Measurements from ENCODE around the gene ZNF574.

ZNF574 gene

DNA sequence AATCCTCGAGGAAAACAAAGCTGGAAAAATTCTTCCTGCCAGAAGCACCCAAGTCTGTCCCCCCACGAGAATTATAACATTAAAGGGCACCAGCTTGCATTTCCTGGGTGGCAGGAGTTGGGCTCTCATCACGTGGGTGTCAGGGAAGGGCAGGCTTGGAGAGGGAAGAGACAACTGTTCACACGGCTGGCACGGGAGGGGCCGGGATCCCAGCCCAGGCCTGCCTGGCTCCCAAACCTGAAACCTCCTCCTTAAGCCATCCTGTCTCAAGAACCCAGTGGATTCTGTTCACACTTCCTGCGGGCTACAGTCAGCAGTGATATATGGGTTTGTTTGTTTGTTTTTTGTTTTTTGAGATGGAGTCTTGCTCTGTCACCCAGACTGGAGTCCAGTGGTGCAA, 18.1 kb upstream of the ZNF574 start:
- no peaks in the 10 kb centered on the region for H3K36me3 ChIP-seq (ENCODE audit: control insufficient read depth in 2 of 2, insufficient read depth in 2 of 2, low read length in 2 of 2)
- H3K9ac ChIP-seq (ENCODE audit: low read depth in 1 of 2, low read length in 2 of 2), result no peak overlapping the region
- H3K27ac ChIP-seq (ENCODE audit: low read depth in 2 of 2, low read length in 2 of 2), result no peak overlapping the region
- no peaks in the 10 kb centered on the region for H3K9me3 ChIP-seq (ENCODE audit: control insufficient read depth in 2 of 2, low read length in 2 of 2)
- no peak overlapping the region for H3K4me3 ChIP-seq (ENCODE audit: low read length in 2 of 2)
- H3K27me3 ChIP-seq (ENCODE audit: control insufficient read depth in 2 of 2, insufficient read depth in 2 of 2, low read length in 2 of 2), result no peaks in the 10 kb centered on the region
- no peaks in the 10 kb centered on the region for H3K4me1 ChIP-seq (ENCODE audit: control insufficient read depth in 2 of 2, insufficient read depth in 2 of 2, low read length in 2 of 2)

DNA sequence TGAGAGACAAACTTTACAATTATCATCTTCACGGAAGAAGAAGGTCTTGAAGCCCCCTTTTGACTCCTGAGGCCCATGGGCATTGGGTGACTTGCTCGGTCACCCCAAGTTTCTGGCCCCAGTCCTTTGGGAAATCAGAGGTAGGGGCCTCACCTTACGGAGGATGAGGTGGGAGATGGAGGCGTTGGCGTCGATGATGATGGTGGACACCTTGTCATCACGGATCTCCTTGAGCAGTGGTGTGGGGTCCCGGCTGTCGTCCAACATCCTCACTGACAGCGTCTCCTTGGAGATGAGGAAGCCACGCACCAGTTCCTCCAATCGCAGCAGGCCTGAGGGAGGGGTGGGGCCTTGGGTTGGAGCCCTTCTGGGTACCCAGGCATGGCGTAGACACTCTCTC, 16.8 kb upstream of the ZNF574 start:
- Histone ChIP-seq H3K4me3 (ENCODE audit: low read length in 2 of 2) (no peak overlapping the region), H3K4me1 (ENCODE audit: control insufficient read depth in 2 of 2, insufficient read depth in 2 of 2, low read length in 2 of 2) (no peaks in the 10 kb centered on the region), H3K9ac (ENCODE audit: low read depth in 1 of 2, low read length in 2 of 2) (no peak overlapping the region), H3K27ac (ENCODE audit: low read depth in 2 of 2, low read length in 2 of 2) (no peak overlapping the region), H3K27me3 (ENCODE audit: control insufficient read depth in 2 of 2, insufficient read depth in 2 of 2, low read length in 2 of 2) (no peaks in the 10 kb centered on the region), H3K36me3 (ENCODE audit: control insufficient read depth in 2 of 2, insufficient read depth in 2 of 2, low read length in 2 of 2) (no peaks in the 10 kb centered on the region), H3K9me3 (ENCODE audit: control insufficient read depth in 2 of 2, low read length in 2 of 2) (no peaks in the 10 kb centered on the region)

DNA sequence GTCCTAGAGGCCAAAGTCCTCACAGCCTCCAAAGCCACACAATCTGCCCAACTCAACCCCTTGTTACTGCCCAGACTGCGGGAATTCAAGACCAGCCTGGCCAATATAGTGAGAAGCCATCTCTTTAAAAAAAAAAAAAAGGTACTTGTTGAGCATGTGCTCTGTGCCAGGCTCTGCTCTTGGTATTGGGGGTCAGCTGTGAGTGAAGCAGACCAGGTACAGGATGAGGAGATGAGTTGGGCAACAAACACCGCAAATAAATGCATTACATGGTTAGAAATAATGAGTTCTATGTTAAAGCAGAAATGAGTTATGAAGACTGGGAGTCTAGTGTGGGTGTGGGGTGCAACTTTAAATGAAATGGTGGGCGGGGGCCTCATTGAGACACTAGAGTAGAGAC, 15.8 kb upstream of the ZNF574 start:
- H3K9me3 ChIP-seq (ENCODE audit: control insufficient read depth in 2 of 2, low read length in 2 of 2), result no peaks in the 10 kb centered on the region
- no peak overlapping the region for H3K9ac ChIP-seq (ENCODE audit: low read depth in 1 of 2, low read length in 2 of 2)
- no peak overlapping the region for H3K27ac ChIP-seq (ENCODE audit: low read depth in 2 of 2, low read length in 2 of 2)
- H3K36me3 ChIP-seq (ENCODE audit: control insufficient read depth in 2 of 2, insufficient read depth in 2 of 2, low read length in 2 of 2), result no peaks in the 10 kb centered on the region
- no peak overlapping the region for H3K4me3 ChIP-seq (ENCODE audit: low read length in 2 of 2)
- no peaks in the 10 kb centered on the region for H3K27me3 ChIP-seq (ENCODE audit: control insufficient read depth in 2 of 2, insufficient read depth in 2 of 2, low read length in 2 of 2)
- H3K4me1 ChIP-seq (ENCODE audit: control insufficient read depth in 2 of 2, insufficient read depth in 2 of 2, low read length in 2 of 2), result no peaks in the 10 kb centered on the region

DNA sequence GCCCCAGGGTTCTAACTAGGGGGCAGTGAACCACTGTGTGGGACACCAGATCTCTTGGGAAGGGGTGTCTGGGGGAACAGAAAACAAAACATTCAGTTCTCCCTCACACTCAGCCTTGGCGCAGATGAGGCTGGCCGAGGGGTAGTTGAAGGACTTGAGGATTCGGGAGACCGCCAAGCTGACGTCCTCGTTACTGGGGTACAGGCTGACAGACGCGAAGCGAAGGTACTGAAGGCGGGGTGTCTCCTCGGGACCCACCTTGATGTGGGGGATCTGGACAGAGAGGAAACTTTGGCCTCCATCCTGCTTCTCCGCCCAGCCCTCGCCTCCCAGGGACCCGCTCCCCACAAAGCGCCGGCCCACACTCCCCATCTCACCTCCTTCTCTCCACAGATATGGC, 13.6 kb upstream of the ZNF574 start:
- no peak overlapping the region for H3K9ac ChIP-seq (ENCODE audit: low read depth in 1 of 2, low read length in 2 of 2)
- H3K4me1 ChIP-seq (ENCODE audit: control insufficient read depth in 2 of 2, insufficient read depth in 2 of 2, low read length in 2 of 2), result no peaks in the 10 kb centered on the region
- H3K36me3 ChIP-seq (ENCODE audit: control insufficient read depth in 2 of 2, insufficient read depth in 2 of 2, low read length in 2 of 2), result no peaks in the 10 kb centered on the region
- no peaks in the 10 kb centered on the region for H3K9me3 ChIP-seq (ENCODE audit: control insufficient read depth in 2 of 2, low read length in 2 of 2)
- H3K27me3 ChIP-seq (ENCODE audit: control insufficient read depth in 2 of 2, insufficient read depth in 2 of 2, low read length in 2 of 2), result peaks cover 2 to 3% of the 10 kb centered on the region in 2 donors
- no peak overlapping the region for H3K4me3 ChIP-seq (ENCODE audit: low read length in 2 of 2)
- H3K27ac ChIP-seq (ENCODE audit: low read depth in 2 of 2, low read length in 2 of 2), result no peak overlapping the region

DNA sequence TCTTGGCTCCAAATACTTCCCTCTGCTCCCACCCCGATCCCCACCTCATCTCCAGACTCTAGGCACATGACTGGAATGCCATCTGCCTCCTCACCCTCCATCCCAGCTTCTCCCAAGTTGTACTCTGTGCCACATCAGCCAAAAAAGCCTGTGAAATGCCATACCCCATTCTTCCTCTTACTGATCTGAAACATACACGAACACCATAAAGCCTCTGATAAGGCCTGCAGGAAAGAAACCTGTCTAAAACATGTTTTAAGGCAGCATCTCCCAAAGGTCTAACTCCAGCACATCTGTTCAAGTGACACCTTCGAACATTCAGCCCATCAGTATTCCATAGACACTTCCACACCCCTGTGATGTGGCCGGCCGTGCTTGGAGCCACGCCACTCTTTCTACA, 11.5 kb upstream of the ZNF574 start:
- peaks cover 11 to 19% of the 10 kb centered on the region in 2 donors for H3K27me3 ChIP-seq (ENCODE audit: control insufficient read depth in 2 of 2, insufficient read depth in 2 of 2, low read length in 2 of 2)
- H3K9ac ChIP-seq (ENCODE audit: low read depth in 1 of 2, low read length in 2 of 2), result no peak overlapping the region
- no peak overlapping the region for H3K4me3 ChIP-seq (ENCODE audit: low read length in 2 of 2)
- no peaks in the 10 kb centered on the region for H3K4me1 ChIP-seq (ENCODE audit: control insufficient read depth in 2 of 2, insufficient read depth in 2 of 2, low read length in 2 of 2)
- no peak overlapping the region for H3K27ac ChIP-seq (ENCODE audit: low read depth in 2 of 2, low read length in 2 of 2)
- no peaks in the 10 kb centered on the region for H3K36me3 ChIP-seq (ENCODE audit: control insufficient read depth in 2 of 2, insufficient read depth in 2 of 2, low read length in 2 of 2)
- no peaks in the 10 kb centered on the region for H3K9me3 ChIP-seq (ENCODE audit: control insufficient read depth in 2 of 2, low read length in 2 of 2)

DNA sequence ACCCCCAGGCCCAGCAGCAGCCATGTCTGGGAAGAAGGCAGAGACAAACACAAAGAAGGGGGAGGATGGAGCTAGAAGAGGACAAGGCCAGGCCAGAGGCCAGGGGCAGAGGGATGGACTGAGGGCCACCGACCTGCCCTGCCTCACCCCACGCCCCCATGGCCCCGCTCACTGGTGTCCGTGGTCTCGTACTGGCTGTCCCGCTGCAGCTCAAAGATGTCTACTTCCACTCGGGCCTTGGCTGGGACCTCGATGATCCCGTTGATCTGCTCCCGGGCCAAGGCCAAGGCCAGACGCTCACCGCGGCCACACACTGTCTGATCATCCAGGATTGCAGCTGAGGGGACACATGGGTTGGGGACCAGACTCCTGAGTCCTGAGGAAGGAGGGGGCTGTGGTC, 10.9 kb upstream of the ZNF574 start:
- Histone ChIP-seq H3K9me3 (ENCODE audit: control insufficient read depth in 2 of 2, low read length in 2 of 2) (no peaks in the 10 kb centered on the region), H3K4me1 (ENCODE audit: control insufficient read depth in 2 of 2, insufficient read depth in 2 of 2, low read length in 2 of 2) (no peaks in the 10 kb centered on the region), H3K27me3 (ENCODE audit: control insufficient read depth in 2 of 2, insufficient read depth in 2 of 2, low read length in 2 of 2) (peaks cover 11 to 19% of the 10 kb centered on the region in 2 donors), H3K27ac (ENCODE audit: low read depth in 2 of 2, low read length in 2 of 2) (no peak overlapping the region), H3K9ac (ENCODE audit: low read depth in 1 of 2, low read length in 2 of 2) (no peak overlapping the region), H3K36me3 (ENCODE audit: control insufficient read depth in 2 of 2, insufficient read depth in 2 of 2, low read length in 2 of 2) (no peaks in the 10 kb centered on the region), H3K4me3 (ENCODE audit: low read length in 2 of 2) (no peak overlapping the region)

DNA sequence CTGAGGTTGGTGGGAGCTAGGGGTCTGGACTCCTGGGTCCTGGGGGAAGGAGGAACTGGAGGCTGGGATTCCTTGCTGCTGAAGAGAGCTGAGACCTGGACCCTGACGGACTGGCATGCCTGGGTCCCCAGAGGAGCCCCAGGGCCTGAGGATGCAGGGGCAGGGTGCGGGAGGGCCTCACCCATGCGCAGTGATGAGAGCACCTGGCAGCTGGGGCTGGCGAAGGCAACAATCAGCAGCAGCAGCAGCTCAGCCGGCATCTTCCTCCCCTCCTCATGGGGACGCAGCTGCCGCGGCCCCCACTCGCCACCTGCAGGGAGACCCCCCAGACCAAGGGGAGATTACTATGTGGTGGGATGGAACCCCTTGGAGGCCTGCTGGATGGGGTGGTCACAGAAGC, 10.5 kb upstream of the ZNF574 start:
- no peak overlapping the region for H3K27ac ChIP-seq (ENCODE audit: low read depth in 2 of 2, low read length in 2 of 2)
- H3K36me3 ChIP-seq (ENCODE audit: control insufficient read depth in 2 of 2, insufficient read depth in 2 of 2, low read length in 2 of 2), result no peaks in the 10 kb centered on the region
- H3K4me1 ChIP-seq (ENCODE audit: control insufficient read depth in 2 of 2, insufficient read depth in 2 of 2, low read length in 2 of 2), result no peaks in the 10 kb centered on the region
- H3K4me3 ChIP-seq (ENCODE audit: low read length in 2 of 2), result no peak overlapping the region
- H3K9ac ChIP-seq (ENCODE audit: low read depth in 1 of 2, low read length in 2 of 2), result no peak overlapping the region
- no peaks in the 10 kb centered on the region for H3K9me3 ChIP-seq (ENCODE audit: control insufficient read depth in 2 of 2, low read length in 2 of 2)
- H3K27me3 ChIP-seq (ENCODE audit: control insufficient read depth in 2 of 2, insufficient read depth in 2 of 2, low read length in 2 of 2), result peaks cover 11 to 19% of the 10 kb centered on the region in 2 donors

DNA sequence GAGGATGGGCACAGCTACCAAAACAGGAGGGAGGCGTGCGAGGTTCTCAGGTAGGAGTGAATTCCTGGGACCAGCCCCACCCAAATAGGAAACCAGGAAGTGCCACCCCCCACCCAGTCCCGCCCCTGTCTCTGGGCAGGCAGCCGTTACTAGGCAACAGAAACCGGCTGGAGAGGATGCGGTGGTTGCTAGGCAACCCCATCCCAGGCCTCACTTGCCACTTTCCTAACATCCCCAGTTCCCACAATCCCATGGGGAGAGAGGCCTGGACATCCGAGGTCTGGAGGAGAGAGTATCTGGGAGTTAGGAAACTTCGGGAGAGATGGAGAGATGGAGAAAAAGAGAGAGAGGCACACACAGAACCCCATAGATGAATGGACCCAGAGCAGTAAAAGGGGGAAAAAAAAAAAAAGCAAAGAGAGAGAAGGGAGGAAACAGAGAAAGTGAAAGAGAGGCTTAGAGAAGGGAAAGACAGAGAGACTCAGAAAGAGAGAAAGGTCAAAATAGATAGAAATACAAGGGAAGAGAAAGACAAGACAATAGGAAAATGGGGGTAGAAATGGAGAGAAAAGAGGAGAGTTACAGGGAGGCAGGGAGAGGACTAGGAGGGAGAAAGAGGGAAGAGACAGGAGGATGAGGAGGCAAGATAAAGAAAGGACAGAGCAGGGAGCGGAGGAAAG, 9.8 kb upstream of the ZNF574 start:
- H3K4me1 ChIP-seq (ENCODE audit: control insufficient read depth in 2 of 2, insufficient read depth in 2 of 2, low read length in 2 of 2), result no peaks in the 10 kb centered on the region
- H3K9me3 ChIP-seq (ENCODE audit: control insufficient read depth in 2 of 2, low read length in 2 of 2), result no peaks in the 10 kb centered on the region
- peaks cover 11 to 19% of the 10 kb centered on the region in 2 donors for H3K27me3 ChIP-seq (ENCODE audit: control insufficient read depth in 2 of 2, insufficient read depth in 2 of 2, low read length in 2 of 2)
- no peaks in the 10 kb centered on the region for H3K36me3 ChIP-seq (ENCODE audit: control insufficient read depth in 2 of 2, insufficient read depth in 2 of 2, low read length in 2 of 2)
- no peak overlapping the region for H3K4me3 ChIP-seq (ENCODE audit: low read length in 2 of 2)
- no peak overlapping the region for H3K9ac ChIP-seq (ENCODE audit: low read depth in 1 of 2, low read length in 2 of 2)
- H3K27ac ChIP-seq (ENCODE audit: low read depth in 2 of 2, low read length in 2 of 2), result no peak overlapping the region

DNA sequence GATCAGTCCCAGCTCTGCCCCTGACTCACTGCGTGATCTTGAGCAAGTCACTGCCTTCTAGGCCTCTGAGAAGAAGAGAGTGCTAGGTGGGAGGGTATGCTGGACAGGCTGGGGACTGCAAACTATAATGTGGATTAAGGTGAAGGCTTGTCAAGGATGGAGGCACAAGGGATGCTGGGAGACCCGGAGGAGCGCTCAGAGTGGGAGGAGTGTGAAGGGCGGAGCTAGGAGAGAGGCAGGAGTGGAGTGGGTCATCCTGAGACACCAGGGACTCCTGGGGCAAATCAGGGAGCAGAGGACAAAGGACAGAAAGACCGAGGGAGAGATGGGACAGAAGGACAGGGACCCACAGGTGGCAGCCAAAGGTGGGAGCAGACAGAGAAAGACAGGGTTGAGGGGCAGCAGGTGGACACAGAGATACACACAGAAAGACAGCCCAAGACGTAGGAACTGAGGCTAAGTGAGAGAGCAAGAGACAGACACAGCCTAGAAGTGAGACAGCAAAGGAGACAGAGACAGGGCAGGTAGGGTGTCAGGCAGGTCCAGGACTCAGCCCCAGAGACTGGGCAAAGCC, 8.6 kb upstream of the ZNF574 start:
- no peaks in the 10 kb centered on the region for H3K9me3 ChIP-seq (ENCODE audit: control insufficient read depth in 2 of 2, low read length in 2 of 2)
- H3K27me3 ChIP-seq (ENCODE audit: control insufficient read depth in 2 of 2, insufficient read depth in 2 of 2, low read length in 2 of 2), result peaks cover 11 to 19% of the 10 kb centered on the region in 2 donors
- H3K4me1 ChIP-seq (ENCODE audit: control insufficient read depth in 2 of 2, insufficient read depth in 2 of 2, low read length in 2 of 2), result no peaks in the 10 kb centered on the region
- H3K9ac ChIP-seq (ENCODE audit: low read depth in 1 of 2, low read length in 2 of 2), result no peak overlapping the region
- no peaks in the 10 kb centered on the region for H3K36me3 ChIP-seq (ENCODE audit: control insufficient read depth in 2 of 2, insufficient read depth in 2 of 2, low read length in 2 of 2)
- H3K4me3 ChIP-seq (ENCODE audit: low read length in 2 of 2), result no peak overlapping the region
- H3K27ac ChIP-seq (ENCODE audit: low read depth in 2 of 2, low read length in 2 of 2), result no peak overlapping the region

DNA sequence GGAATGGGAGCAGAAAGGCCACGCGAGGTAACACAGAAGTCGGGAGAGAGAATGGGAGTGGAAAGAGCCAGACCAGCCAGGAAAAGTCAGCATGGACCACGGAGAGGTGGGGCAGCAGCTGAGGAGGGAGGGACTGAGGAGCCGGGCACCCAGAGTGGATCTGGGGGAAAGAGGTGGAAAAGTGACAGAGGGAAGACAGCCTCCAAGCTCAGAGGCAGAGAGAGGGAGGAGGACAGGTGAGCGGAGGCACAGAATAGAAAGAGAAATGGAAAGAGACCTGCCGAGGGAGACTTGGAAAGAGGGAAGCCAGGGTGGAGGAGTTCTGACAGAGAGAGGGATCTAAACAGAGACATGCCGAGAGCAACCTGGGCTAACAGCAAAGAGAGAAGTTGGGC, 7.6 kb upstream of the ZNF574 start:
- Histone ChIP-seq H3K4me1 (ENCODE audit: control insufficient read depth in 2 of 2, insufficient read depth in 2 of 2, low read length in 2 of 2) (no peaks in the 10 kb centered on the region), H3K9ac (ENCODE audit: low read depth in 1 of 2, low read length in 2 of 2) (no peak overlapping the region), H3K9me3 (ENCODE audit: control insufficient read depth in 2 of 2, low read length in 2 of 2) (no peaks in the 10 kb centered on the region), H3K4me3 (ENCODE audit: low read length in 2 of 2) (peak overlapping the region in 1 of 2 donors; percentile 31), H3K27ac (ENCODE audit: low read depth in 2 of 2, low read length in 2 of 2) (no peak overlapping the region), H3K36me3 (ENCODE audit: control insufficient read depth in 2 of 2, insufficient read depth in 2 of 2, low read length in 2 of 2) (no peaks in the 10 kb centered on the region), H3K27me3 (ENCODE audit: control insufficient read depth in 2 of 2, insufficient read depth in 2 of 2, low read length in 2 of 2) (peaks cover 11 to 19% of the 10 kb centered on the region in 2 donors)
